ENCODE measurements around the gene BAIAP2L2.

DNA sequence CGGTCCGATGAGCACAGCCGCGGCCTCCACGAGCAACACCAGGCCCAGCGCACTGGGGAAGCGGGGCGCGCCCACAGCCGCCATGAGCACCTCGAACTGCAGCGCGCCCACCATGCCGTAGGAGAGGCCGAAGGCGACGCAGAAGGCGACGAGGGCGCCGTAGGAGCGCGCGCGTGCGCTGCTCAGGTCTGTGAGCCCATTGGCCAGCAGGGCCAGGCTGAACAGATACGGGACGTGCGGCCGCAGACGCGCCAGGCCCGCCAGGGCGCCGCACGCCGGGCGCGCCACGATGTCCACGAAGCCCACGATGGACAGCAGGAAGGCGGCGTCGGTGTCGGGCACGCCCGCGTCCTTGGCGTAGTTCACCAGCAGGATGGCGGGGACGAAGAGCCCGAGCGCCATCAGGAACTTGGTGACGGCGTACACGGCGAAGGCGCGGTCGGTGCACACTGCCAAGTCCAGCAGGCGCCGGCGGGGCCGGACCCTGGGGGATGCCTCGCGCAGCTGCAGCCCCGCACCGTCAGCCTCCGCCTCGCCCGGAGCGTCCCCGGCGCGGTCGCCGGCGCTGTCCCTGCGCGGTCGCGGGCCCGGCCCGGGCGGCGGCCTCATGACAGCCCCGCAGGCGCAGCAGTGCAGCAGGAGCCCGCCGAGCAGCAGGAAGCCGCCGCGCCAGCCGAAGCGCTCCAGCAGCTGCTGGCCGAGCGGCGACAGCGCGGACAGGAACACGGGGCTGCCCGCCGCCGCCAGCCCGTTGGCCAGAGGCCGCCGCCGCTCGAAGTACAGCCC lies 29.4 kb downstream of the BAIAP2L2 start:
- no peak for TF ChIP-seq CTCF (conservative IDR thresholded peaks at IDR 0.05 in 1 of 2, IDR thresholded peaks at IDR 0.05 in 1 of 2; ENCODE audit: extremely low read depth in 1 of 2, insufficient read depth in 1 of 2, low read depth in 1 of 2, low read length in 2 of 2)
- peak; percentile 11 for TF ChIP-seq EZH2 (IDR thresholded peaks at IDR 0.05; ENCODE audit: borderline replicate concordance, low read length)
